WERI-Rb-1 (cell line): ENCODE data around the gene SNX9.

Experiments used
- DNase-seq: peaks from one replicate; pipeline ENCODE4 v3.0.0-alpha.2; 2020
- H3K27ac ChIP-seq: fragments of 250-450 bp; sonication (Bioruptor Pico); 2 replicates; pipeline ENCODE4 v1.5.1; 2020; ENCODE audit warnings: mild to moderate bottlenecking, moderate library complexity
- H3K27me3 ChIP-seq: fragments of 250-450 bp; sonication (Bioruptor Pico); 2 replicates; pipeline ENCODE4 v1.5.1; 2021; ENCODE audit warnings: mild to moderate bottlenecking, low read depth, moderate library complexity; ENCODE audit not compliant: insufficient read depth, severe bottlenecking
- H3K36me3 ChIP-seq: fragments of 250-450 bp; sonication (Bioruptor Pico); 2 replicates; pipeline ENCODE4 v1.5.1; 2020; ENCODE audit warnings: mild to moderate bottlenecking, moderate library complexity
- H3K4me3 ChIP-seq: 2 replicates; pipeline ENCODE4 v1.5.1; 2011; ENCODE audit warnings: low read depth, mild to moderate bottlenecking, control low read depth, low read length
- H3K9me3 ChIP-seq: fragments of 250-450 bp; sonication (Bioruptor Pico); 2 replicates; pipeline ENCODE4 v1.5.1; 2021; ENCODE audit warnings: mild to moderate bottlenecking, moderate library complexity; ENCODE audit not compliant: severe bottlenecking
- CTCF ChIP-seq: IDR thresholded peaks from 2 replicates; pipeline ENCODE4 v1.5.1; 2011; ENCODE audit warnings: low read depth, mild to moderate bottlenecking, control low read depth, inconsistent platforms, low read length

Gene SNX9

GRCh38 chr6:157861184-157861583 lies 38.1 kb downstream of the SNX9 start:
- DNase-seq: no peak
- TF ChIP-seq CTCF: no peak
- Histone ChIP-seq H3K27ac (no peak overlapping the region), H3K36me3 (no peaks in the 10 kb centered on the region; the same call in 1 of the 2 replicates), H3K4me3 (no peak overlapping the region), H3K9me3 (no peaks in the 10 kb centered on the region), H3K27me3 (no peaks in the 10 kb centered on the region)

GRCh38 chr6:157861814-157862213 lies 38.8 kb downstream of the SNX9 start:
- no peaks in the 10 kb centered on the region for H3K9me3 ChIP-seq
- TF ChIP-seq CTCF: no peak
- H3K36me3 ChIP-seq: no peaks in the 10 kb centered on the region
- H3K27me3 ChIP-seq: no peaks in the 10 kb centered on the region
- no peak overlapping the region for H3K27ac ChIP-seq
- no peak overlapping the region for H3K4me3 ChIP-seq
- DNase-seq: no peak

GRCh38 chr6:157862706-157863105 lies 39.7 kb downstream of the SNX9 start:
- no peak for TF ChIP-seq CTCF
- Histone ChIP-seq H3K27ac (no peak overlapping the region), H3K4me3 (no peak overlapping the region), H3K36me3 (no peaks in the 10 kb centered on the region), H3K27me3 (no peaks in the 10 kb centered on the region), H3K9me3 (no peaks in the 10 kb centered on the region)
- no peak for DNase-seq

GRCh38 chr6:157864185-157864761 lies 41.2 kb downstream of the SNX9 start:
- no peak overlapping the region for H3K27ac ChIP-seq
- no peak overlapping the region for H3K4me3 ChIP-seq
- no peaks in the 10 kb centered on the region for H3K9me3 ChIP-seq
- peaks cover 2% of the 10 kb centered on the region for H3K36me3 ChIP-seq
- H3K27me3 ChIP-seq: no peaks in the 10 kb centered on the region
- TF ChIP-seq CTCF: no peak
- no peak for DNase-seq

- Histone ChIP-seq H3K9me3 (no peaks in the 10 kb centered on the region), H3K36me3 (peaks cover 11% of the 10 kb centered on the region), H3K4me3 (no peak overlapping the region), H3K27ac (no peak overlapping the region), H3K27me3 (no peaks in the 10 kb centered on the region)
- DNase-seq: no peak
- TF ChIP-seq CTCF: no peak
These were observed 42.2 kb downstream of the SNX9 start for GRCh38 chr6:157865249-157865648.

GRCh38 chr6:157867155-157867559 lies 44.1 kb downstream of the SNX9 start:
- peaks cover 14% of the 10 kb centered on the region for H3K36me3 ChIP-seq
- no peak for DNase-seq
- TF ChIP-seq CTCF: no peak

More at GRCh38 chr6:157867155-157867559, 44.1 kb downstream of the SNX9 start:
- Histone ChIP-seq H3K27me3 (no peaks in the 10 kb centered on the region), H3K9me3 (no peaks in the 10 kb centered on the region), H3K27ac (no peak overlapping the region), H3K4me3 (no peak overlapping the region)
